Measurements from ENCODE around the gene PAXIP1. TPM values are rescaled to one million over a fixed set of nuclear protein-coding genes. Genes with fewer than 3 reads are reported as not detected.

The PAXIP1 gene
- total and polyA plus RNA-seq, 2 experiments from 2014 or later: 12.5 to 36.9 TPM

GRCh38 chr7:154956427-154956826 is 46.5 kb downstream of the PAXIP1 start (continued):
- TF ChIP-seq, protein P1, sequence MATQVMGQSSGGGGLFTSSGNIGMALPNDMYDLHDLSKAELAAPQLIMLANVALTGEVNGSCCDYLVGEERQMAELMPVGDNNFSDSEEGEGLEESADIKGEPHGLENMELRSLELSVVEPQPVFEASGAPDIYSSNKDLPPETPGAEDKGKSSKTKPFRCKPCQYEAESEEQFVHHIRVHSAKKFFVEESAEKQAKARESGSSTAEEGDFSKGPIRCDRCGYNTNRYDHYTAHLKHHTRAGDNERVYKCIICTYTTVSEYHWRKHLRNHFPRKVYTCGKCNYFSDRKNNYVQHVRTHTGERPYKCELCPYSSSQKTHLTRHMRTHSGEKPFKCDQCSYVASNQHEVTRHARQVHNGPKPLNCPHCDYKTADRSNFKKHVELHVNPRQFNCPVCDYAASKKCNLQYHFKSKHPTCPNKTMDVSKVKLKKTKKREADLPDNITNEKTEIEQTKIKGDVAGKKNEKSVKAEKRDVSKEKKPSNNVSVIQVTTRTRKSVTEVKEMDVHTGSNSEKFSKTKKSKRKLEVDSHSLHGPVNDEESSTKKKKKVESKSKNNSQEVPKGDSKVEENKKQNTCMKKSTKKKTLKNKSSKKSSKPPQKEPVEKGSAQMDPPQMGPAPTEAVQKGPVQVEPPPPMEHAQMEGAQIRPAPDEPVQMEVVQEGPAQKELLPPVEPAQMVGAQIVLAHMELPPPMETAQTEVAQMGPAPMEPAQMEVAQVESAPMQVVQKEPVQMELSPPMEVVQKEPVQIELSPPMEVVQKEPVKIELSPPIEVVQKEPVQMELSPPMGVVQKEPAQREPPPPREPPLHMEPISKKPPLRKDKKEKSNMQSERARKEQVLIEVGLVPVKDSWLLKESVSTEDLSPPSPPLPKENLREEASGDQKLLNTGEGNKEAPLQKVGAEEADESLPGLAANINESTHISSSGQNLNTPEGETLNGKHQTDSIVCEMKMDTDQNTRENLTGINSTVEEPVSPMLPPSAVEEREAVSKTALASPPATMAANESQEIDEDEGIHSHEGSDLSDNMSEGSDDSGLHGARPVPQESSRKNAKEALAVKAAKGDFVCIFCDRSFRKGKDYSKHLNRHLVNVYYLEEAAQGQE (IDR thresholded peaks at IDR 0.05; ENCODE audit: unreplicated experiment): no peak
- no peak for TF ChIP-seq ZNF462 (CRISPR knock-in tag; IDR thresholded peaks at IDR 0.05)
- TF ChIP-seq ZNF331 (CRISPR knock-in tag; IDR thresholded peaks at IDR 0.05; ENCODE audit: low read depth): no peak

DNA sequence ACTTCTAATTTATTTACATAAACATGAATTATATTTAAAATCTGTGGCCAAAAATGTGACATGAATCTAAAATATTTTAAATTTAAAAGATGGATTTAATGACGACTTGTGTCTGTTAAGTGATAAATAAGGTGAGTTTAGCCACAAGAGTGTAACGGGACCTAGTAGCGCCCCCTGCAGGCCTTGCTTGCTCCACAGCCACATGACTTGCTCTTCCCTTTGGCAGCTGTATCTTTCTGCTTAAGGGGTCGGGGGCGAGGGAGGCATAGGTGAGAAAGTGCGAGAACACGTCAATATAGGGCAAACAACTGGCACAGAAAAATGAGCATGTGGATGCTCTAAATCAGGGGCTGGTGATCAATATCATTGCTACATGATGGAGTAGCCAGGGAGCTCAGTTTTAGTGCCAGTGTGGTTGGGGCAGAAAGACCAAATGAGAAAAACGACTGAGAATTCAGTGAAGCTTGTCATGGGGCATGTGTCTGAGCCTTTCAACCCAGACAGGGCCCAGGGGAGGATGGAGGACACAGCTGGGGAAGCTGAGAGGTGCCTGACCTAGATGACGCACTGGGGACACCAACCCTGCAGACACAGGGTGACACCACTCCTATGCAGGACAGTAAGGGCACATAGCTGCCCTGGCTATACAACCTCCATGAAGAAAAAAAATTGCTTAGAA is 49.8 kb downstream of the PAXIP1 start:
- Histone ChIP-seq H3F3A (replicated peaks; ENCODE audit: low read depth) (no peaks in the 10 kb centered on the region), H4K20me1 (replicated peaks; ENCODE audit: insufficient read depth) (no peaks in the 10 kb centered on the region), H3K4me3 (no peak overlapping the region), H2AFZ (no peak overlapping the region), H3K9me2 (ENCODE audit: insufficient read depth) (no peaks in the 10 kb centered on the region), H3K4me1 (ENCODE audit: insufficient read depth) (no peaks in the 10 kb centered on the region), H3K79me2 (replicated peaks; ENCODE audit: insufficient read depth) (no peaks in the 10 kb centered on the region), H3K36me3 (ENCODE audit: insufficient read depth) (peaks cover 54% of the 10 kb centered on the region), H3K27me3 (ENCODE audit: insufficient read depth) (no peaks in the 10 kb centered on the region), H3K4me2 (no peak overlapping the region), H3K27ac (ENCODE audit: low read depth) (no peak overlapping the region)
- peak; percentile 97 for ATAC-seq
- H3K36me3 Mint-ChIP-seq (ENCODE audit: low read depth): peaks cover 82% of the 10 kb centered on the region
- H3K4me1 Mint-ChIP-seq: no peaks in the 10 kb centered on the region; the same call in 2 of the 3 replicates
- no peak overlapping the region for H3K27ac Mint-ChIP-seq
- DNase-seq (ENCODE audit: low spot score): peak; percentile 93
- no peak overlapping the region for H3K4me3 Mint-ChIP-seq
- no peaks in the 10 kb centered on the region for H3K9me3 Mint-ChIP-seq
- no peak for TF ChIP-seq ETS1 (IDR thresholded peaks at IDR 0.05)
- TF ChIP-seq CTCF (conservative IDR thresholded peaks at IDR 0.05; ENCODE audit: low read depth in 2 of 2): peak; percentile 85 to 96
- TF ChIP-seq JUNB (IDR thresholded peaks at IDR 0.05; ENCODE audit: unreplicated experiment): peak; percentile 45
- peaks cover 3% of the 10 kb centered on the region for H3K27me3 Mint-ChIP-seq (ENCODE audit: insufficient read depth, low read depth, poor library complexity)

All from GM23338 (cell line).